GM19193 (cell line): Measurements from ENCODE around the gene TTC39A.
A peak's percentile ranks its signal among the peaks of the same experiment; 100 is the strongest.

ENCODE experiments used
- POLR2A ChIP-seq: IDR thresholded peaks from 4 replicates; pipeline ENCODE4 v1.6.1; 2011; ENCODE audit not compliant: insufficient read depth, insufficient read length; ENCODE audit errors: extremely low read depth

The TTC39A gene

DNA sequence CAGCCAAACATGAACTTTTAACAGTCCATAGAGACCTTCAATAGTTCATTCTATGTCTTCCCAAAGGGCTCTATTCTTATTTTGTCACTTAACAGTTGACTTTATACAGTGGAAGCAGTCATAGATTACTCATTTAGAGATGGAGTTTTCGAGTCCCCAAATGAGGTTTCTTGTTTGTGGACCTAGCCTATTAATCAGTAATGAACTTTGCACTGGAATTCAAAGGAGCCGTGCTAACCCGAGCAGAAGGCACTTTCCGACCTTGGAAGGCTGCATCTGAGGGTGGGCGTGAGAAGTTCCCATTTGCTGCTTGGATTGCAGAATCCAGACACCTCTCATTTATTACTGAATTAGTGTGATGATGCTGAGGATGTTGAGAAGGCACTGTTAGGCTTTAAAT, 46.4 kb downstream of the TTC39A start:
- TF ChIP-seq POLR2A, result peak; percentile 1

- TF ChIP-seq POLR2A, result no peak
Measured at GRCh38 chr1:51282605-51283004, 47.8 kb downstream of the TTC39A start.

- no peak for TF ChIP-seq POLR2A
Measured at GRCh38 chr1:51281807-51282206, 48.6 kb downstream of the TTC39A start.

GRCh38 chr1:51280321-51280978, 49.9 kb downstream of the TTC39A start:
- TF ChIP-seq POLR2A, result no peak

- no peak for TF ChIP-seq POLR2A
Measured at GRCh38 chr1:51276286-51276685, 54.1 kb downstream of the TTC39A start.

GRCh38 chr1:51274676-51275075, 55.7 kb downstream of the TTC39A start:
- TF ChIP-seq POLR2A, result no peak

DNA sequence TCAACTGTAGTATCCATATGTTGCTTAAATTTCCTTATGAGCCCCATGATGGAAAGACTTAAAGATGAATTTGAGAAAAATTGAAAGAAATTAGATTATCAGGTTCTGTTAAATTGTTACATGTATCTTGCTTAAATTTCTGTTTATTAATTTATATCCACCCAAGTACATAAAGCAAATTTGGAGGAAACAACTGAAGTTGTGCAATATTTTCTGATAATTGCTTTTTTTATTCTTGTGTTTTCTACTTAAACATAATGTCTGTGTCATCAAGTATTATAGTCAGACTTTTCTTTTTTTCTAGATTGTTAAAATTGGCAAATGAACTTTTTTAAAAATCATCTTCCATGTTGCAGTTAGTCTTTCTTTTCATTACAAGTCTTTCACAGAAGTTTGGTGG, 57.4 kb downstream of the TTC39A start:
- TF ChIP-seq POLR2A, result no peak

- no peak for TF ChIP-seq POLR2A
Measured at GRCh38 chr1:51270751-51271150, 59.6 kb downstream of the TTC39A start.

DNA sequence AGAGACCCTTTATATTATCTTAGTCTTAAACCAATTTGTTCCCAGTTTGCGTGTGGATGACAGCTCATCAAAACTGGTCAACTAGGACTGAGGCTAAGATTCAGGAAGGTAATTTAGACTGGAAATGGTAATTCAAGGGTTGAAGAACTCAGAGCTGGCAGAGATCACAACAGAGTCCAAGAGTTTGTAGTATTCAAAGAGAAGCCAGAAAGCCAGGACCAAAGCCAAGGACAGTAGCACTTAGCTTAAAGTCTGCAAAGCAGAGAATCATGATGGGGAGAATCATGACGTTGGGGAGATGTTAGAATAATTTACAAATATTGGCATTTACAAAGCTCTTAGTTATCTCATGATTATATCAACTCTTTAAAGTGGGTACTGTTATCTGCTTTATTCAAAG, 61.7 kb downstream of the TTC39A start:
- no peak for TF ChIP-seq POLR2A

- TF ChIP-seq POLR2A, result no peak
Measured at GRCh38 chr1:51266791-51267190, 63.6 kb downstream of the TTC39A start.

GRCh38 chr1:51266181-51266580, 64.2 kb downstream of the TTC39A start:
- TF ChIP-seq POLR2A, result no peak

- no peak for TF ChIP-seq POLR2A
Measured at GRCh38 chr1:51265618-51266017, 64.7 kb downstream of the TTC39A start.

- TF ChIP-seq POLR2A, result no peak
Measured at GRCh38 chr1:51264451-51264850, 65.9 kb downstream of the TTC39A start.

GRCh38 chr1:51263147-51263877, 67.0 kb downstream of the TTC39A start:
- no peak for TF ChIP-seq POLR2A

- no peak for TF ChIP-seq POLR2A
Measured at GRCh38 chr1:51255331-51255730, 75.0 kb downstream of the TTC39A start.

GRCh38 chr1:51253691-51254090, 76.7 kb downstream of the TTC39A start:
- no peak for TF ChIP-seq POLR2A
